Measurements from ENCODE around the gene FARP2. TPM values are rescaled to one million over a fixed set of nuclear protein-coding genes. Genes with fewer than 3 reads are reported as not detected.

Gene FARP2
- total and polyA plus RNA-seq, 2 of the 4 experiments (the other 2 are of a cell fraction): 17.1 to 30.8 TPM

DNA sequence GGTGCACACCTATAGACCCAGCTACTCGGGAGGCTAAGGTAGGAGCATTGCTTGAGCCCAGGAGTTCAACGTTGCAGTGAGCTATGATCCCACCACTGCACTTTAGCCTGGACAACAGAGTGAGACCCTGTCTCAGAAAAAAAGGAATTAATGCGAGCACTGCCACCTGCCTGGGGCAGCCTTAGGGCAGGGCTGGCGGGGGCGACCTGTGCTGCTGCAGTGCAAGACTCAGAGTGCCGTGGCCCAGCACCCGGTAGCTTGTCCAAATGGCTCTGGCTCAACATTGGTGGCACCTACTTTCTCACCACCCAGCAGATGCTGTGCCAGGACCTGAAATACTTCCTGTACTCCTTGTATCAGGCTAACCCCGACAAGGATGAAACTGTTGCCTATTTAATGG is 122.1 kb downstream of the FARP2 start:
- H3K56ac ChIP-seq (ENCODE audit: extremely low read depth, insufficient read depth, low read length): no peak overlapping the region
- H4K8ac ChIP-seq (ENCODE audit: low read depth in 2 of 2, low read length in 2 of 2): no peak overlapping the region
- ATAC-seq (ENCODE audit: low read depth) (no peak), DNase-seq (no peak)
- H3K9me1 ChIP-seq (ENCODE audit: insufficient read depth, low read length): no peaks in the 10 kb centered on the region
- H3K4ac ChIP-seq (ENCODE audit: low read depth, low read length): no peak overlapping the region
- in situ Hi-C loops (cut with MboI; ENCODE audit: low sequenced_read_pairs) (no loop called here), intact Hi-C loops (cut with micrococcal nuclease) (no loop called here), dilution Hi-C loops (cut with HindIII; ENCODE audit: low sequenced_read_pairs, unreplicated experiment) (no loop called here)
- H3K4me3 ChIP-seq (ENCODE audit: insufficient read depth, low read depth, low read length): no peak overlapping the region
- H3K9ac ChIP-seq (ENCODE audit: low read depth, low read length): no peak overlapping the region
- H2BK20ac ChIP-seq (ENCODE audit: low read depth, low read length): no peak overlapping the region
- H2AFZ ChIP-seq (replicated peaks; ENCODE audit: low read length, poor library complexity): no peak overlapping the region
- H3K23ac ChIP-seq (ENCODE audit: low read depth, low read length): no peak overlapping the region
- no peak overlapping the region for H4K91ac ChIP-seq (ENCODE audit: insufficient read depth, low read depth, low read length)
- no peaks in the 10 kb centered on the region for H3K9me3 ChIP-seq (ENCODE audit: control insufficient read depth, insufficient read depth, low read length)
- no peak overlapping the region for H3K27ac ChIP-seq (ENCODE audit: insufficient read depth, low read length)
- H2BK120ac ChIP-seq (ENCODE audit: low read depth, low read length): no peak overlapping the region
- peaks cover 1% of the 10 kb centered on the region; the same call in 1 of the 2 replicates for H3K36me3 ChIP-seq (ENCODE audit: control insufficient read depth, insufficient read depth, low read length)
- no peaks in the 10 kb centered on the region for H4K20me1 ChIP-seq (ENCODE audit: insufficient read depth, low read length)
- ChIA-PET CTCF (no interaction called here), POLR2A (ENCODE audit: unreplicated experiment) (no interaction called here)
- peaks cover 2% of the 10 kb centered on the region for H3K27me3 ChIP-seq (ENCODE audit: control insufficient read depth, insufficient read depth, low read length)
- no peak overlapping the region for H2AK9ac ChIP-seq (replicated peaks; ENCODE audit: low read depth, low read length, poor library complexity)
- no TSS peak for BruUV-seq (replicated peaks)
- 80% methylated on average over 6 of the region's 8 CpGs; no CpG with 5 or more reads in 1 of the 2 experiments for WGBS, 2 experiments (ENCODE audit: extremely low coverage in 2 of 2, insufficient read length in 1 of 2)
- no peak overlapping the region for H3K14ac ChIP-seq (replicated peaks; ENCODE audit: low read depth, low read length)
- H3K79me1 ChIP-seq (ENCODE audit: low read depth in 1 of 2, low read length in 2 of 2): no peaks in the 10 kb centered on the region
- no peaks in the 10 kb centered on the region for H3K4me1 ChIP-seq (ENCODE audit: control insufficient read depth, insufficient read depth, low read length)
- H2AK5ac ChIP-seq (ENCODE audit: low read depth, low read length): no peak overlapping the region
- H2BK5ac ChIP-seq (ENCODE audit: low read depth, low read length, poor library complexity, severe bottlenecking): no peak overlapping the region
- H3K4me2 ChIP-seq (ENCODE audit: low read depth, low read length): no peak overlapping the region
- no peak overlapping the region for H2BK15ac ChIP-seq (ENCODE audit: low read depth, low read length)
- H4K5ac ChIP-seq (ENCODE audit: low read depth, low read length): no peak overlapping the region
- no peak overlapping the region for H3K18ac ChIP-seq (ENCODE audit: low read depth, low read length)
- TF ChIP-seq, protein P1, sequence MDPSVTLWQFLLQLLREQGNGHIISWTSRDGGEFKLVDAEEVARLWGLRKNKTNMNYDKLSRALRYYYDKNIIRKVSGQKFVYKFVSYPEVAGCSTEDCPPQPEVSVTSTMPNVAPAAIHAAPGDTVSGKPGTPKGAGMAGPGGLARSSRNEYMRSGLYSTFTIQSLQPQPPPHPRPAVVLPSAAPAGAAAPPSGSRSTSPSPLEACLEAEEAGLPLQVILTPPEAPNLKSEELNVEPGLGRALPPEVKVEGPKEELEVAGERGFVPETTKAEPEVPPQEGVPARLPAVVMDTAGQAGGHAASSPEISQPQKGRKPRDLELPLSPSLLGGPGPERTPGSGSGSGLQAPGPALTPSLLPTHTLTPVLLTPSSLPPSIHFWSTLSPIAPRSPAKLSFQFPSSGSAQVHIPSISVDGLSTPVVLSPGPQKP (IDR thresholded peaks at IDR 0.05; ENCODE audit: borderline replicate concordance, low read depth, low read length): no peak

Measured in IMR-90 (cell line).